Effector memory CD4-positive, alpha-beta T cell (primary cell): ENCODE results near the gene TMEM45B.
A peak's percentile ranks its signal among the peaks of the same experiment; 100 is the strongest.
"Not testable (repeated sequence)": the region's sequence is repeated elsewhere in the genome, so short reads cannot be mapped to it uniquely, and the experiment has no call there.

ENCODE experiments used
- DNase-seq, 3 donors: peaks; one replicate each; pipeline ENCODE4 v3.0.0-alpha.2; 2020
- H3K27ac ChIP-seq: 2 replicates; pipeline ENCODE4 v1.7.0; 2013; ENCODE audit warnings: mild to moderate bottlenecking, low read length, moderate library complexity; ENCODE audit not compliant: insufficient read depth, poor library complexity, severe bottlenecking
- H3K27me3 ChIP-seq: replicated peaks from 2 replicates; pipeline ENCODE4 v1.7.0; 2013; ENCODE audit warnings: mild to moderate bottlenecking, low read length; ENCODE audit not compliant: insufficient read depth, control insufficient read depth, poor library complexity, severe bottlenecking
- H3K36me3 ChIP-seq: 2 replicates; pipeline ENCODE4 v1.7.0; 2013; ENCODE audit warnings: mild to moderate bottlenecking, low read length, moderate library complexity; ENCODE audit not compliant: control insufficient read depth, insufficient read depth
- H3K4me1 ChIP-seq: 2 replicates; pipeline ENCODE4 v1.7.0; 2013; ENCODE audit warnings: low read length, mild to moderate bottlenecking; ENCODE audit not compliant: control insufficient read depth, insufficient read depth, poor library complexity, severe bottlenecking
- H3K4me3 ChIP-seq: 2 replicates; pipeline ENCODE4 v1.7.0; 2013; ENCODE audit warnings: low read length, low read depth, mild to moderate bottlenecking; ENCODE audit not compliant: insufficient read depth, poor library complexity, severe bottlenecking
- H3K9me3 ChIP-seq: 2 replicates; pipeline ENCODE4 v1.7.0; 2013; ENCODE audit warnings: mild to moderate bottlenecking, low read length, moderate library complexity; ENCODE audit not compliant: control insufficient read depth

Gene TMEM45B

GRCh38 chr11:129864811-129865210 lies 49.2 kb downstream of the TMEM45B start:
- no peak overlapping the region for H3K4me3 ChIP-seq
- H3K27ac ChIP-seq, result no peak overlapping the region
- peaks cover 14% of the 10 kb centered on the region for H3K4me1 ChIP-seq
- H3K27me3 ChIP-seq, result no peaks in the 10 kb centered on the region
- no peak for DNase-seq
- no peaks in the 10 kb centered on the region for H3K9me3 ChIP-seq
- H3K36me3 ChIP-seq, result peaks cover 55% of the 10 kb centered on the region

GRCh38 chr11:129865701-129866100 lies 50.1 kb downstream of the TMEM45B start:
- Histone ChIP-seq H3K36me3 (peaks cover 63% of the 10 kb centered on the region), H3K27me3 (no peaks in the 10 kb centered on the region), H3K9me3 (no peaks in the 10 kb centered on the region), H3K27ac (no peak overlapping the region), H3K4me1 (peaks cover 11% of the 10 kb centered on the region), H3K4me3 (no peak overlapping the region)
- no peak for DNase-seq

GRCh38 chr11:129866311-129866710 lies 50.7 kb downstream of the TMEM45B start:
- peaks cover 63% of the 10 kb centered on the region for H3K36me3 ChIP-seq
- peaks cover 5% of the 10 kb centered on the region for H3K4me1 ChIP-seq
- no peak for DNase-seq
- H3K4me3 ChIP-seq, result no peak overlapping the region
- no peaks in the 10 kb centered on the region for H3K9me3 ChIP-seq
- no peak overlapping the region for H3K27ac ChIP-seq
- H3K27me3 ChIP-seq, result no peaks in the 10 kb centered on the region

GRCh38 chr11:129868626-129869025 lies 53.0 kb downstream of the TMEM45B start:
- H3K9me3 ChIP-seq, H3K4me1 ChIP-seq, H3K27ac ChIP-seq, H3K27me3 ChIP-seq, DNase-seq, H3K4me3 ChIP-seq: not testable (repeated sequence)
- peaks cover 79% of the 10 kb centered on the region for H3K36me3 ChIP-seq

GRCh38 chr11:129871914-129872313 lies 56.3 kb downstream of the TMEM45B start:
- no peaks in the 10 kb centered on the region for H3K9me3 ChIP-seq
- no peaks in the 10 kb centered on the region for H3K27me3 ChIP-seq
- H3K27ac ChIP-seq, result no peak overlapping the region
- no peak for DNase-seq
- peaks cover 82% of the 10 kb centered on the region for H3K36me3 ChIP-seq
- no peaks in the 10 kb centered on the region for H3K4me1 ChIP-seq
- no peak overlapping the region for H3K4me3 ChIP-seq

GRCh38 chr11:129880311-129880710 lies 64.7 kb downstream of the TMEM45B start:
- Histone ChIP-seq H3K9me3 (no peaks in the 10 kb centered on the region), H3K4me3 (no peak overlapping the region), H3K27ac (no peak overlapping the region), H3K27me3 (no peaks in the 10 kb centered on the region), H3K4me1 (no peaks in the 10 kb centered on the region), H3K36me3 (peaks cover 94% of the 10 kb centered on the region)
- DNase-seq, result no peak

- no peaks in the 10 kb centered on the region for H3K4me1 ChIP-seq
- no peak overlapping the region for H3K27ac ChIP-seq
- H3K4me3 ChIP-seq, result no peak overlapping the region
- H3K9me3 ChIP-seq, result no peaks in the 10 kb centered on the region
- no peaks in the 10 kb centered on the region for H3K27me3 ChIP-seq
- H3K36me3 ChIP-seq, result peaks cover 95% of the 10 kb centered on the region
- no peak for DNase-seq
These were observed 66.0 kb downstream of the TMEM45B start for GRCh38 chr11:129881570-129882170.

- Histone ChIP-seq H3K27me3 (no peaks in the 10 kb centered on the region), H3K4me1 (peaks cover 12% of the 10 kb centered on the region), H3K36me3 (peaks cover 82% of the 10 kb centered on the region), H3K4me3 (no peak overlapping the region), H3K9me3 (no peaks in the 10 kb centered on the region), H3K27ac (no peak overlapping the region)
- no peak for DNase-seq
These were observed 68.9 kb downstream of the TMEM45B start for GRCh38 chr11:129884581-129884980.

GRCh38 chr11:129885381-129885780 lies 69.7 kb downstream of the TMEM45B start:
- Histone ChIP-seq H3K4me1 (peaks cover 13% of the 10 kb centered on the region), H3K9me3 (no peaks in the 10 kb centered on the region), H3K27ac (no peak overlapping the region), H3K4me3 (no peak overlapping the region), H3K27me3 (no peaks in the 10 kb centered on the region), H3K36me3 (peaks cover 84% of the 10 kb centered on the region)
- DNase-seq, result no peak

- DNase-seq, result no peak
- Histone ChIP-seq H3K36me3 (peaks cover 72% of the 10 kb centered on the region), H3K27ac (peak overlapping the region; percentile 18), H3K27me3 (no peaks in the 10 kb centered on the region), H3K9me3 (no peaks in the 10 kb centered on the region), H3K4me3 (no peak overlapping the region), H3K4me1 (peaks cover 13% of the 10 kb centered on the region)
These were observed 72.8 kb downstream of the TMEM45B start for GRCh38 chr11:129888451-129888850.
